SK-N-MC (cell line): ENCODE results near the gene ACVR1B.

Experiments used
- EZH2 ChIP-seq: fragments of 200-600 bp; sonication (generic); IDR thresholded peaks from one replicate; pipeline ENCODE4 v1.6.1; 2017; ENCODE audit warnings: antibody characterized with exemption
- POLR2AphosphoS5 ChIP-seq: IDR thresholded peaks from 2 replicates; pipeline ENCODE4 v1.6.1; 2012; ENCODE audit warnings: mild to moderate bottlenecking, low read depth, low read length, borderline replicate concordance

GRCh38 chr12:51942056-51942455 lies 9.4 kb upstream of the ACVR1B start:
- TF ChIP-seq POLR2AphosphoS5 (no peak), EZH2 (no peak)
